HG03439 (cell line): ENCODE measurements around the gene JAZF1.
"Not testable (repeated sequence)": the region's sequence is repeated elsewhere in the genome, so short reads cannot be mapped to it uniquely, and the experiment has no call there.

Experiments used
- ATAC-seq: cut with Tn5 transposase; IDR thresholded peaks from one replicate; pipeline ENCODE4 v1.9.1; 2021; ENCODE audit warnings: mild to moderate bottlenecking, moderate library complexity; ENCODE audit not compliant: unreplicated experiment

The JAZF1 gene

GRCh38 chr7:27861747-27862146 is 318.8 kb downstream of the JAZF1 start:
- ATAC-seq, result no peak

GRCh38 chr7:27860800-27861199 is 319.8 kb downstream of the JAZF1 start:
- ATAC-seq, result no peak

- not testable (repeated sequence) for ATAC-seq
Measured at GRCh38 chr7:27856703-27857485, 323.7 kb downstream of the JAZF1 start.

GRCh38 chr7:27850531-27850930 is 330.1 kb downstream of the JAZF1 start:
- ATAC-seq, result no peak

- no peak for ATAC-seq
Measured at GRCh38 chr7:27846388-27846787, 334.2 kb downstream of the JAZF1 start.

- no peak for ATAC-seq
Measured at GRCh38 chr7:27843584-27844305, 336.9 kb downstream of the JAZF1 start.

- no peak for ATAC-seq
Measured at GRCh38 chr7:27842851-27843250, 337.7 kb downstream of the JAZF1 start.

- no peak for ATAC-seq
Measured at GRCh38 chr7:27842094-27842692, 338.4 kb downstream of the JAZF1 start.

- no peak for ATAC-seq
Measured at GRCh38 chr7:27840760-27841364, 339.7 kb downstream of the JAZF1 start.

GRCh38 chr7:27840313-27840712 is 340.3 kb downstream of the JAZF1 start:
- ATAC-seq, result no peak

- no peak for ATAC-seq
Measured at GRCh38 chr7:27839099-27839498, 341.5 kb downstream of the JAZF1 start.

GRCh38 chr7:27836536-27836935 is 344.1 kb downstream of the JAZF1 start:
- no peak for ATAC-seq

GRCh38 chr7:27835376-27835775 is 345.2 kb downstream of the JAZF1 start:
- ATAC-seq, result no peak

- ATAC-seq, result no peak
Measured at GRCh38 chr7:27834179-27834921, 346.2 kb downstream of the JAZF1 start.

- ATAC-seq, result no peak
Measured at GRCh38 chr7:27826357-27826756, 354.2 kb downstream of the JAZF1 start.

- ATAC-seq, result no peak
Measured at GRCh38 chr7:27825891-27826290, 354.7 kb downstream of the JAZF1 start.

- ATAC-seq, result no peak
Measured at GRCh38 chr7:27822245-27822644, 358.4 kb downstream of the JAZF1 start.

GRCh38 chr7:27812706-27813105 is 367.9 kb downstream of the JAZF1 start:
- no peak for ATAC-seq

GRCh38 chr7:27810186-27810585 is 370.4 kb downstream of the JAZF1 start:
- no peak for ATAC-seq

GRCh38 chr7:27808626-27809025 is 372.0 kb downstream of the JAZF1 start:
- no peak for ATAC-seq

- no peak for ATAC-seq
Measured at GRCh38 chr7:27804139-27804538, 376.5 kb downstream of the JAZF1 start.
